Measurements from ENCODE around the gene RNF220.

DNA sequence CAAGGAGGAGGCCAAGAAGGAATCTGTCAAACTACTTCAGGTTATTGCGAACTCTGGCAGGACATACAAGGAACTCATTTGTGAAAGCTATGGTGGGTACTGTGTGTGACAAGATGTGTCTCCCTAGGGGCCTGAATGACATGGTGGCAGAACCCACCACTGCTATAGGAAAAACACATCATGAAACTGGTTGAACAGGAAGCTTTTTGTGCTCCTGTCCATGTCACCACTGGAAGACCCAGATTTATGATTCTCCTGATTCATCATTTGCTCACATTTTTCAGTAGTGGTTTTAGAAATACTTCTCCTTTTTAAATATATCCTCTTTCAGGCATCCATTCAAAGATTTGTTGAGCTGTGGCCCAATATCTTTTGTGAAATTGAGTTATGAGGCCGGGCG lies 293.1 kb downstream of the RNF220 start:
- no peak for TF ChIP-seq CTCF (tag by site-specific recombination; IDR thresholded peaks at IDR 0.05)
- no peak for TF ChIP-seq KLF9 (tag by site-specific recombination; IDR thresholded peaks at IDR 0.05; ENCODE audit: low read depth)
- TF ChIP-seq PRDM4 (tag by site-specific recombination; IDR thresholded peaks at IDR 0.05), result no peak
- TF ChIP-seq SALL2 (tag by site-specific recombination; IDR thresholded peaks at IDR 0.05; ENCODE audit: borderline replicate concordance), result no peak
- TF ChIP-seq YY1 (tag by site-specific recombination; IDR thresholded peaks at IDR 0.05), result no peak
